Fibroblast of the aortic adventitia (primary cell): ENCODE results near the gene AFF2. TPM values are rescaled to one million over a fixed set of nuclear protein-coding genes. Genes with fewer than 3 reads are reported as not detected.

Experiments used
- DNase-seq: peaks from one replicate; pipeline ENCODE4 v3.0.0-alpha.2; 2010; ENCODE audit warnings: low read depth
- H3K4me3 ChIP-seq: 2 replicates; pipeline ENCODE4 v1.5.1; 2011; ENCODE audit warnings: low read depth, mild to moderate bottlenecking, control low read depth, low read length, moderate library complexity
- total RNA-seq: library from RNA; depleted of rRNA; stranded (reverse); fragments of >200 nt; gene quantifications from 2 replicates; pipeline ENCODE4 v1.2.3, GENCODE V29; 2012; ENCODE audit warnings: low replicate concordance
- TF ChIP-seq, protein P1 (sequence below): IDR thresholded peaks from 2 replicates; pipeline ENCODE4 v1.5.1; 2011; ENCODE audit warnings: mild to moderate bottlenecking, low read length, control low read depth, inconsistent platforms; ENCODE audit not compliant: insufficient read depth

Gene AFF2
- total RNA-seq, 1 donor: 6.6 TPM

DNA sequence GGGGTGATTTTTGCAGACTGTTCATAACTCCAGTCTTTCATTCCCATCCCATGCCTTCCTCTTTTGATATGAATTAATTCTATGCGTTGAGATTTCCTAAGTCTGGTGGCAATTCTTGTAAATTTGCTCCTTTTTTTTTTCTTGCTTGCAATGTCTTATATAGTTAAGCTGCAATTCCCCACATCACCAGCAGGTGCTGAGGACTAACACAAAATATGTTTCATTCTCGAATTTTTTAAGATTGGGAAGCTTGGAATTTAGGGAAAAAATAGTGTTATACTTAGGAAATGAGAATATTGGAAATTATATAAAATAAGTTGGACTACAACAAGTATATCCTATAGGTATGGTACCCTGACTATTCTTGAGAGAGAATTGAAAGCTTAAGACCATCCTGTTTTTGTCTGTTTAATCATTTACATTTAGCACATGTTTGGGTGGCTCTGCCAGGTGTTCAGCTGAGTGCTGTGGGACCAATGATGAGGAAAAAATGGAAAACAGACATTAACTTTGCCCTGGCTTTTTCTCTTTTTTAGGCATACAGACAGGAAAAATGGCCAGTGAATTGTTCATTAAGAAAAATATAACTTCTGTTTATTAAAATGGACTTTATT is 30.2 kb downstream of the AFF2 start:
- TF ChIP-seq, protein P1, sequence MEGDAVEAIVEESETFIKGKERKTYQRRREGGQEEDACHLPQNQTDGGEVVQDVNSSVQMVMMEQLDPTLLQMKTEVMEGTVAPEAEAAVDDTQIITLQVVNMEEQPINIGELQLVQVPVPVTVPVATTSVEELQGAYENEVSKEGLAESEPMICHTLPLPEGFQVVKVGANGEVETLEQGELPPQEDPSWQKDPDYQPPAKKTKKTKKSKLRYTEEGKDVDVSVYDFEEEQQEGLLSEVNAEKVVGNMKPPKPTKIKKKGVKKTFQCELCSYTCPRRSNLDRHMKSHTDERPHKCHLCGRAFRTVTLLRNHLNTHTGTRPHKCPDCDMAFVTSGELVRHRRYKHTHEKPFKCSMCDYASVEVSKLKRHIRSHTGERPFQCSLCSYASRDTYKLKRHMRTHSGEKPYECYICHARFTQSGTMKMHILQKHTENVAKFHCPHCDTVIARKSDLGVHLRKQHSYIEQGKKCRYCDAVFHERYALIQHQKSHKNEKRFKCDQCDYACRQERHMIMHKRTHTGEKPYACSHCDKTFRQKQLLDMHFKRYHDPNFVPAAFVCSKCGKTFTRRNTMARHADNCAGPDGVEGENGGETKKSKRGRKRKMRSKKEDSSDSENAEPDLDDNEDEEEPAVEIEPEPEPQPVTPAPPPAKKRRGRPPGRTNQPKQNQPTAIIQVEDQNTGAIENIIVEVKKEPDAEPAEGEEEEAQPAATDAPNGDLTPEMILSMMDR: peak; percentile 78
- peak; percentile 54 for DNase-seq
- no peak overlapping the region for H3K4me3 ChIP-seq

DNA sequence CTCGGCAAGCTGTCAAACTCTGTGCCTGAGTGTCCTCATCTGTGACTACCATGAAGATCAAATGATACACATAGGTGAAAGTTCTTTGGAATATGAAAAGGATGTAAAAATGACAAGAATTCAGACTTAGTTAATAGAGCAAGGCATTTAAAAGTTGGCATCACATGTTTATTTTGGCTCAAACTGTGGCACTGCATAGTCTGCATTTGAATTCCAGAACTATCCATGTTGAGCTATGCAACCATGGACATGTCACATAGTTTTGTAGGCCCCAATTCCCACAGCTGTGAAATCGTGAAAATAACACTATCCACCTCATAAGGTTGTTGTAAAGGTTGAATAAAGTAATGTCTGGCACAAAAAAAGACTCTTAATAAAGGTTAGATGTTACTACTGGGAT is 33.9 kb downstream of the AFF2 start:
- DNase-seq: peak; percentile 21

DNA sequence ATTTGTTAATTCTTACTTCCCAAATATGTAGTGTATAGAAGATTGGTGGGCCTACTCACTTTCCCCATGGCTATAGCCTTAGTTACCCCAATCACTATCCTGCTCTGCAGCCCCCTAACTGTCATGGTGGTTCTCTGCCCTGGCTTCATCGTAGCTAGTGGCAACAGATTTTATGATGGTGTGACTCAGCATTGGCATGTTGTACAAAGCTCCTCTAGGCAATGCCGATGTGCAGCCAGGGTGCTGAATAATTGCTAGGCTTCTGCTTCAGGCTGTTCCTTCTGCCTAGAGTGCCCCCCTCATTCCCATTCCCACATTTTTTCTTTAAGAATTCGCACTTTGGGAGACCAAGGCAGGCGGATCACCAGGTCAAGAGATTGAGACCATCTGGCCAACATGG is 35.2 kb downstream of the AFF2 start:
- no peak for DNase-seq
- H3K4me3 ChIP-seq: no peak overlapping the region
- TF ChIP-seq, protein P1: no peak

More for the DNA sequence above, 33.9 kb downstream of the AFF2 start:
- H3K4me3 ChIP-seq: no peak overlapping the region
- TF ChIP-seq, protein P1: no peak

DNA sequence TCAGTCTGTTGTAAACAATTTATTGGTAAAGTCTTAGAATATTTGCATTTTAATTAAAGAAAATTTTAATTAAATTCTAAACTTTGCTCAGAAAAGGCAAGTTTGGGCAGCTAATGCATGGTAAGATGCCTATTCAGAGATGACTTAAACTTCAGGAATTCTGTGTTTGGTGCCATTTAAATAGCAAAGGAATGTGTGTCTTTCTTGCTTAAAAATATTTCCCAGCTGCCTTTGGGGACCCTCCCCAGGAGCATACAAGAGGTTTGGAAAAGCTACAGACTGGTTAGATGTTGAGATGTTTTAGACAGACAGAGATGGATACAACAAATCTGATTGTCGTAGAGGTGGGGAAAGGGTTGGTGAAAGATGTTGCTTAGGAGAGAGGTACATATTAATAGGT is 36.5 kb downstream of the AFF2 start:
- no peak overlapping the region for H3K4me3 ChIP-seq
- TF ChIP-seq, protein P1: no peak
- DNase-seq: peak; percentile 44

DNA sequence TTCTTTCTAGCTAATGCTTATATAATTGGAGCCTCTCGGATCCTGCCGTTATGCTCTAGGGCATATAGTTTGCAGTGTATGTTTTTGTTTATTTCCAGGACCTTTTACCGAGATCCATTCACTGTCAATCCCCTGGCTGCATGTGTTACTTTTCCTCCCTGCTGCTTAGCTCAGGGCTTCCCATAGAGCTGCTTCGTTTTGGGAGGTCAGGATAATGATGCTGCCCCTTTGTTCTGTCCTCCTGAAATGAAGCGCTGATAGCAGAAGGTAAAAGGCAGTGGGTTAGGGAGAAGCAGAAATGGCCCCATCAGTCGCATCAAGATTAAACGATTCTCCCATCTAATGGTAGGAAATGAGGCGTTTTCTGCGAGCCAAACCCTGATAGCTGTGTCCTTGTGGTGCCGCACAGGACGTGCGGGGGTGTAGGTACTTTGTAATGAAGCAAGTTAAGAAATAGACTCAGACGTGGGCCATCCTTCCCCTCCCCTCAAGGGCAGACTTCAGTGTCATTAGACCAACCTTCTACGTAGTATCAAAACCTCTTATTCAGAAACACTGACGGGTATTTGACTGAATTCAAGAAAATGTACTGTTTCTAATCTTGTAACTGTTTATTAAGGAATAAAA is 37.3 kb downstream of the AFF2 start:
- no peak overlapping the region for H3K4me3 ChIP-seq
- DNase-seq: no peak
- TF ChIP-seq, protein P1: no peak

DNA sequence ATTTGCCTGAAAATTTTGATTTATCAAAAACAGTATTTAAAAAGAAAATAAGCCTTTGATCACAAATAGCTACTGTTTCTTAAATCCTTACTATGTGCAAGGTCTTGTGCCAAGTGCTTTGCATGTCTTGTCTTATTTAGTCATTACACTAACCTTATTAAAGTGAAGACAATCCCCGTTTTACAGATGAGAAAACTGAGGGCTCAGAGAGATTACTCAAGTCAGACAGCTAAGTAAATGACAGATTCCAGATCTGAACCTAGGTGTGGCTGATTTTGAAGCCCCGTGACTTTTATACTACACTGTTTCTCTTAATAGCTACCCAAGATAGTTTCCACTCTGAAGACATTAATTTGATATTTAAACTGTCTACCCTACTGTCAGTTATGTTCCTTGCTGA is 38.2 kb downstream of the AFF2 start:
- H3K4me3 ChIP-seq: no peak overlapping the region
- no peak for DNase-seq
- TF ChIP-seq, protein P1: no peak

DNA sequence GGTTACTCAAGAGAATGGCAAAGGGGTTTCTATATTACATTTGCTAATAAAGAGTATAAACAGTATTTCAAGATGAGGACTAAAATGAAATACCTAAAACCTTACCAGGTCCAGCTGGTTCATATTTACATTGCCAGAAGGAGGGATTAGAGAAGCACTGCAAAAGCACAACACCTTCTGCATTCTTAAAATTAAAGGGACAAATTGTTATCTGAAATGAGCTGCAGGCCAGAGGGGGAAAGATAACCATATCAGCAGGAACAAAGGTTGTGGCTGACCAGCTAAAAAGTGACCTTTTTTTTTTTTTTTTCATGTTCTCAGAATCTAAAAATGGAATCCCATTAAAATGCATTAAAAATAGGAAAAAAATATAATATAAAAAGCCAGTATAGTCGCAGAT is 39.7 kb downstream of the AFF2 start:
- H3K4me3 ChIP-seq: no peak overlapping the region
- DNase-seq: no peak
- TF ChIP-seq, protein P1: no peak
